HUES6 (cell line): ENCODE results near the gene ZNF146.
A peak's percentile ranks its signal among the peaks of the same experiment; 100 is the strongest.
"Not testable (repeated sequence)": the region's sequence is repeated elsewhere in the genome, so short reads cannot be mapped to it uniquely, and the experiment has no call there.

Experiments used
- H3K27ac ChIP-seq: 2 replicates; pipeline ENCODE4 v1.7.0; 2013; ENCODE audit warnings: low read depth, mild to moderate bottlenecking, low read length, inconsistent platforms
- H3K27me3 ChIP-seq: 2 replicates; pipeline ENCODE4 v1.6.1; 2013; ENCODE audit warnings: low read length; ENCODE audit not compliant: control insufficient read depth, insufficient read depth
- H3K36me3 ChIP-seq: 2 replicates; pipeline ENCODE4 v1.6.1; 2013; ENCODE audit warnings: low read length; ENCODE audit not compliant: control insufficient read depth, insufficient read depth
- H3K4me1 ChIP-seq: 2 replicates; pipeline ENCODE4 v1.6.1; 2013; ENCODE audit warnings: low read length; ENCODE audit not compliant: control insufficient read depth, insufficient read depth
- H3K4me3 ChIP-seq: 2 replicates; pipeline ENCODE4 v1.5.1; 2013; ENCODE audit warnings: low read depth, low read length
- H3K9ac ChIP-seq: one replicate; pipeline ENCODE4 v1.6.1; 2013; ENCODE audit warnings: mild to moderate bottlenecking, low read length
- H3K9me3 ChIP-seq: 2 replicates; pipeline ENCODE4 v1.6.1; 2013; ENCODE audit warnings: low read depth, low read length; ENCODE audit not compliant: control insufficient read depth, insufficient read depth

ZNF146 gene

DNA sequence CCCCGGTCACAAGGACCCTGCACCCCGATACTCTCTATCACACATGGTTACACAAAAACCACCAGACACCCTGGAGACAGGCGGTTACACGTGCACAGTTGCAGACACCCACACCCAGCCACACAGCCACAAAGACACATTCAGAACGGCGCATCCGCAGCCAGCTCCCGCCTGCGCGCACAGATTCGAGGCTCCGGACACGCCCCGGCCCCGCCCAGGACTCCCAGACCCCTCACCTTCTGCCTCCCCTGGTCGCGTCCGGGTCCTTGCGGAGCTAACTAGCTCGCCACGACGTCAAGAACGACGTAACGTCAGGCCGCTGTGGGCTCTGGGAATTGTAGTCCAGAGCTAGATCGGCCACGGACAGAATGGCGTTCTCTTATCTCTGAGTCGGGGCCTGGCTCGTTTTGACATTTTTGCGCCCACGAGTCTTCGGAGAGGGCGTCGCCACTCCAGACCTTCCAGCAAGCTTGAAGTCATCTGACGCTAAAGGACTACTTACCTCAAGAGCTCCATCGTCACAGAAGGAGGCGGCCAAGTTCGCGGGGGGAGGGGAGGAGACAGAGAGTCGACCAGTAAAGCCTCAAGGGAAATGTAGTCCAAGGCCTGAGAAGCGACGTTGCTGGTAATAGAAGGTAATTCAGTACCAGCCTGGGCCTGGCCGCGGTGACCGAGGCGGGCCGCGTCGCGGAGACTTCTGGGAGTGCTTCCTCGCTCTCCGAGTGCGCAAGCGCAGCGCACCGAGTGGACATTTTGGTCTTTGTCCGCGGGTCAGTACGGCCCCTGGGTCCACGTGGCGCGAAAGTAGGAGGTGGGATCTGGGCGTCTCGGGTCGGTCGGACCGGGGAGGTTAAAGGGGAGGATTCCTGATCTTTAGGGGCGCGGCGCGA is at the start of gene ZNF146, which contains the start of gene ZNF565:
Gene ZNF146, plus strand, starts transcription at position 721 of the 890 bp plus-strand sequence. CDS start 21,335 bp downstream, outside the sequence.
Gene ZNF565, minus strand, starts transcription at position 280 of the 890 bp plus-strand sequence. CDS start 12,680 bp downstream, outside the sequence.
- Histone ChIP-seq H3K4me3 (peak within 1 kb of the TSS; percentile 79), H3K27ac (peak within 1 kb of the TSS; percentile 89), H3K36me3 (peaks cover 18% of the 10 kb centered on the region), H3K9ac (peak within 1 kb of the TSS; percentile 97), H3K9me3 (no peaks in the 10 kb centered on the region), H3K4me1 (peaks cover 5% of the 10 kb centered on the region), H3K27me3 (no peaks in the 10 kb centered on the region)

GRCh38 chr19:36169084-36169760 is 45.7 kb upstream of the ZNF146 start:
- no peaks in the 10 kb centered on the region for H3K9me3 ChIP-seq
- H3K36me3 ChIP-seq, result no peaks in the 10 kb centered on the region
- no peak overlapping the region; the same call in 1 of the 2 replicates for H3K27ac ChIP-seq
- no peaks in the 10 kb centered on the region for H3K27me3 ChIP-seq
- no peak overlapping the region for H3K4me3 ChIP-seq
- H3K9ac ChIP-seq, result no peak overlapping the region
- H3K4me1 ChIP-seq, result peaks cover 9% of the 10 kb centered on the region; the same call in 1 of the 2 replicates

DNA sequence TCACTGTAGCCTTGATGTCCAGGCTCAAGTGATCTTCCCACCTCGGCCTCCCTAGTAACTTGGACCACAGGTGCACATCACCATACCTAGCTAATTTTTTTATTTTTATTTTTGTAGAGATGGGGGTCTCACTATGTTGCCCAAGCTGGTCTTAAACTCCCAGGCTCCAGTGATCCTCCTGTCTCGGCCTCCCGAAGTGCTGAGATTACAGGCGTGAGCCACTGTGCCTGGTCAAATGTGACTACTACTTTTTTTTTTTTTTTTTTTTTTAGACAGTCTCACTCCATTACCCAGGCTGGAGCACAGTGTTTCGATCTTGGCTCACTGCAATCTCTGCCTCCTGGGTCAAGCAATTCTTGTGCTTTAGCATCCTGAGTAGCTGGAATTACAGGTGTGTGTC is 42.1 kb upstream of the ZNF146 start:
- Histone ChIP-seq H3K9ac (no peak overlapping the region), H3K9me3 (0 out of 2 replicates have a peak, but pooled peaks cover 5% of the 10 kb centered on the region), H3K4me3 (no peak overlapping the region), H3K27me3 (no peaks in the 10 kb centered on the region), H3K4me1 (peaks cover 9% of the 10 kb centered on the region; the same call in 1 of the 2 replicates), H3K36me3 (no peaks in the 10 kb centered on the region), H3K27ac (no peak overlapping the region)

DNA sequence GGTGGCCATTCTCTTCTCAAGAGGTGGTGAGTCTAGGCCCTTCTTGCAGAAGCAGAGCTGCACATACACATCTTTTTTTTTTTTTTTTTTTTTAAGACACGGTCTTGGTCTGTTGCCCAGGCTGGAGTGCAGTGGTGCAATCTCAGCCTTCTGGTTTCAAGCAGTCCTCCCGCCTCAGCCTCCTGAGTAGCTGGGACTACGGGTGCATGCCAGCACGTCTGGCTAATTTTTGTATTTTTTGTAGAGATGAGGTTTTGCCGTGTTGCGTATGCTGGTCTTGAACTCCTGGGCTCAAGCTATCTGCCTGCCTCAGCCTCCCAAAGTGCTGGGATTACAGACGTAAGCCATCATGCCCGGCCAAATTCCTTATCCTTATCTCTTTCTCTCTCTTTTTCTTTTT is 41.1 kb upstream of the ZNF146 start:
- H3K4me3 ChIP-seq, H3K36me3 ChIP-seq, H3K9ac ChIP-seq, H3K27ac ChIP-seq, H3K4me1 ChIP-seq, H3K27me3 ChIP-seq, H3K9me3 ChIP-seq: not testable (repeated sequence)

DNA sequence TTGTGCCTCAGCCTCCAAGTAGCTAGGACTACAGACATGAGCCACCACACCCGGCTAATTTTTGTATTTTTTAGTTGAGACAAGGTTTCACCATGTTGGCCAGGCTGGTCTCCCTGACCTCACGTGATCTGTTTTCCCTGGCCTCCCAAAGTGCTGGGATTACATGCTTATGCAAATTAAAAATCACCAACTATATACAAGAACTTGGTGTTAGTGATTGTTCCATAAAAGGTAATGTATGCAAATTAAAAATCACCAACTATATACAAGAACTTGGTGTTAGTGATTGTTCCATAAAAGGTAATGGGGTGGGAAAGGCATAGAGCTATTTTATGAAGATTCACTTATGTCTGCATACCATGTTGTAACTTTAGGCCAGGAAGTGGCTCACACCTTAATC is 35.8 kb upstream of the ZNF146 start:
- not testable (repeated sequence) for H3K36me3 ChIP-seq, H3K27me3 ChIP-seq, H3K4me3 ChIP-seq, H3K9me3 ChIP-seq, H3K9ac ChIP-seq, H3K27ac ChIP-seq
- H3K4me1 ChIP-seq, result peaks cover 15% of the 10 kb centered on the region

DNA sequence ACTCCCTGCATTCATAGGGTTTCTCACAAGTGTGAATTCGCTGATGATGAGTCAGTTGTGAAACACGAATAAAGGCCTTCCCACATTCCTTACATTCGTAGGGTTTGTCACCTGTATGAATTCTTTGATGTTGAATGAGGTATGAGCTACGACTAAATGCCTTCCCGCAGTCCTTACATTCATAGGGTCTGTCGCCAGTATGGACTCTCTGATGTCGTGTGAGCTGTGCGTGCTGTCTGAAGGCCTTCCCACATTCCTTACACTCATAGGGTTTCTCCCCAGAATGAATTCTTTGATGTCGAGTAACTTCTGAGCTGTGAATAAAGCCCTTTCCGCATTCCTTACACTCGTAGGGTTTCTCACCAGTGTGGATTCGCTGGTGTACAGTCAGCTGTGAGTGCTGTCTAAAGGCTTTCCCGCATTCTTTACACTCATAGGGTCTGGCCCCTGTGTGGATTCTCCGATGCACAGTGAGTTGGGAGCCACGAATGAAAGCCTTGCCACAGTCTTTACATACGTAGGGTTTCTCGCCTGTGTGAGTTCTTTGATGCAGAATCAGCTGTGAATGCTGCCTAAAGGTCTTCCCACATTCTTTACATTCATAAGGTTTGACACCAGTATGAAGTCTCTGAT is 32.2 kb upstream of the ZNF146 start:
- Histone ChIP-seq H3K4me3 (peak overlapping the region; percentile 8; the same call in 1 of the 2 replicates), H3K27me3 (no peaks in the 10 kb centered on the region), H3K36me3 (no peaks in the 10 kb centered on the region), H3K9me3 (no peaks in the 10 kb centered on the region), H3K27ac (peak overlapping the region; percentile 70; the same call in 1 of the 2 replicates), H3K9ac (peak overlapping the region; percentile 71), H3K4me1 (peaks cover 15% of the 10 kb centered on the region)

GRCh38 chr19:36183245-36183628 is 31.7 kb upstream of the ZNF146 start:
- Histone ChIP-seq H3K4me3 (no peak overlapping the region), H3K9ac (peak overlapping the region; percentile 71), H3K9me3 (no peaks in the 10 kb centered on the region), H3K27me3 (no peaks in the 10 kb centered on the region), H3K27ac (peak overlapping the region; percentile 70; the same call in 1 of the 2 replicates), H3K4me1 (peaks cover 15% of the 10 kb centered on the region), H3K36me3 (no peaks in the 10 kb centered on the region)

- H3K4me3 ChIP-seq, H3K9me3 ChIP-seq, H3K27me3 ChIP-seq, H3K36me3 ChIP-seq, H3K9ac ChIP-seq: not testable (repeated sequence)
- Histone ChIP-seq H3K4me1 (peaks cover 15% of the 10 kb centered on the region), H3K27ac (peak overlapping the region; percentile 34; the same call in 1 of the 2 replicates)
These were observed 28.2 kb upstream of the ZNF146 start for GRCh38 chr19:36186722-36187121.

DNA sequence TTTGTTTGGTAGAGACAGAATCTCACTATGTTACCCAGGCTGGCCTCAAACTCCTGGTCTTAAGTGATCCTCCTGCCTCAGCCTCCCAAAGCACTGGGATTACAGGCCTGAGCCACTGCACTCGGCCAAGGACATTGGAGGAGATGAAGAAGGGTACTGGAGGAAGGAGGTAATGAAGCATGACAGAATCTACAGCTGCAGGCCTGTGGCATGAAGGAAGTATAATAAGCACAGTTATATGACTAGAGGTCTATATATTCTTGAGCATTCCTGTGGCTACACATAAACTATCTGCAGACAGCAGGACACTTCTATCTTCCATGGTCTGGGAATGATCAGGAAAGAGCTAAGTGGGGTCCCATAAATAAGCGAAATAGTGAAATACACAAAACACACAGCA is 18.7 kb upstream of the ZNF146 start:
- H3K9me3 ChIP-seq, result no peaks in the 10 kb centered on the region
- H3K9ac ChIP-seq, result no peak overlapping the region
- H3K27me3 ChIP-seq, result no peaks in the 10 kb centered on the region
- H3K36me3 ChIP-seq, result peaks cover 9% of the 10 kb centered on the region; the same call in 1 of the 2 replicates
- H3K27ac ChIP-seq, result no peak overlapping the region
- H3K4me1 ChIP-seq, result no peaks in the 10 kb centered on the region
- H3K4me3 ChIP-seq, result no peak overlapping the region

- peaks cover 9% of the 10 kb centered on the region; the same call in 1 of the 2 replicates for H3K36me3 ChIP-seq
- H3K27ac ChIP-seq, result no peak overlapping the region
- no peak overlapping the region for H3K9ac ChIP-seq
- H3K4me1 ChIP-seq, result no peaks in the 10 kb centered on the region
- no peaks in the 10 kb centered on the region for H3K27me3 ChIP-seq
- H3K4me3 ChIP-seq, result no peak overlapping the region
- no peaks in the 10 kb centered on the region for H3K9me3 ChIP-seq
These were observed 16.8 kb upstream of the ZNF146 start for GRCh38 chr19:36198119-36198518.
